Loucy (cell line): ENCODE results near the gene LRRC75B.
"Not testable (repeated sequence)": the region's sequence is repeated elsewhere in the genome, so short reads cannot be mapped to it uniquely, and the experiment has no call there.

ENCODE experiments used
- EZH2phosphoT487 ChIP-seq: fragments of 200-600 bp; IDR thresholded peaks from 2 replicates; pipeline ENCODE4 v1.6.1; 2018; ENCODE audit warnings: antibody characterized with exemption, mild to moderate bottlenecking, moderate library complexity, borderline replicate concordance
- TF ChIP-seq, protein P1 (sequence below): fragments of 200-600 bp; sonication (generic); conservative IDR thresholded peaks from 2 replicates; pipeline ENCODE4 v1.5.1; 2014; ENCODE audit warnings: mild to moderate bottlenecking, antibody characterized with exemption, low read length

DNA sequence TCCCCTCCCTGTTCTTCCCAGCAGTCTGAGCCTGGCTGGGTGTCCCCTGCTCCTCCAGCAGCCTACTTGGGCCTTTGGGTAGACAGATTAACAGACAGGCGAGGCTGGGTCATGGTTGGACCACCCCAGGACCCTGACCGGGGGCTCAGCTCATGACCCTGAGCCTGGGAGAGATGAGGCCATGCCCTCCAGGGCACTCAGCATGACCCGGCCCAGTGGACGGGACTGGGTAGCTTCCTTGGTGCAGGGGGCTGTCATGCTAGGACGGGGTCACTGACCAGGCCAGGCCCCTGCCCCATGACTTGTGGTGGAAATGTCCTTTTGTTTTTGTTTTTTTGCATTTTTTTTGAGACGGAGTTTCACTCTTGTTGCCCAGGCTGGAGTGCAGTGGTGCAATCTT, 15.5 kb upstream of the LRRC75B start:
- TF ChIP-seq, protein P1, sequence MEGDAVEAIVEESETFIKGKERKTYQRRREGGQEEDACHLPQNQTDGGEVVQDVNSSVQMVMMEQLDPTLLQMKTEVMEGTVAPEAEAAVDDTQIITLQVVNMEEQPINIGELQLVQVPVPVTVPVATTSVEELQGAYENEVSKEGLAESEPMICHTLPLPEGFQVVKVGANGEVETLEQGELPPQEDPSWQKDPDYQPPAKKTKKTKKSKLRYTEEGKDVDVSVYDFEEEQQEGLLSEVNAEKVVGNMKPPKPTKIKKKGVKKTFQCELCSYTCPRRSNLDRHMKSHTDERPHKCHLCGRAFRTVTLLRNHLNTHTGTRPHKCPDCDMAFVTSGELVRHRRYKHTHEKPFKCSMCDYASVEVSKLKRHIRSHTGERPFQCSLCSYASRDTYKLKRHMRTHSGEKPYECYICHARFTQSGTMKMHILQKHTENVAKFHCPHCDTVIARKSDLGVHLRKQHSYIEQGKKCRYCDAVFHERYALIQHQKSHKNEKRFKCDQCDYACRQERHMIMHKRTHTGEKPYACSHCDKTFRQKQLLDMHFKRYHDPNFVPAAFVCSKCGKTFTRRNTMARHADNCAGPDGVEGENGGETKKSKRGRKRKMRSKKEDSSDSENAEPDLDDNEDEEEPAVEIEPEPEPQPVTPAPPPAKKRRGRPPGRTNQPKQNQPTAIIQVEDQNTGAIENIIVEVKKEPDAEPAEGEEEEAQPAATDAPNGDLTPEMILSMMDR, result not testable (repeated sequence)
- not testable (repeated sequence) for TF ChIP-seq EZH2phosphoT487
